Neural cell (in vitro differentiated cells): ENCODE measurements around the gene TM9SF2.

ENCODE experiments used
- CTCF ChIP-seq: fragments of 450-650 bp; IDR thresholded peaks from 2 replicates; pipeline ENCODE4 v1.5.1; 2014; ENCODE audit warnings: antibody characterized with exemption, mild to moderate bottlenecking, moderate library complexity; ENCODE audit not compliant: poor library complexity, severe bottlenecking
- EP300 ChIP-seq: fragments of 450-650 bp; conservative IDR thresholded peaks from 2 replicates; pipeline ENCODE4 v1.6.1; 2014; ENCODE audit warnings: antibody characterized with exemption, mild to moderate bottlenecking, moderate library complexity; ENCODE audit not compliant: poor library complexity, severe bottlenecking
- EZH2 ChIP-seq: fragments of 200-600, 300-800 bp; shearing (Covaris generic), sonication (generic); IDR thresholded peaks from 2 replicates; pipeline ENCODE4 v1.6.1; 2014; ENCODE audit warnings: antibody characterized with exemption, low read length, borderline replicate concordance, mild to moderate bottlenecking; ENCODE audit not compliant: insufficient read depth, poor library complexity, severe bottlenecking
- MXI1 ChIP-seq: fragments of 450-650 bp; conservative IDR thresholded peaks from 2 replicates; pipeline ENCODE4 v1.6.1; 2014; ENCODE audit warnings: antibody characterized with exemption, mild to moderate bottlenecking; ENCODE audit not compliant: poor library complexity, severe bottlenecking
- POLR2AphosphoS5 ChIP-seq: IDR thresholded peaks from 2 replicates; pipeline ENCODE4 v1.6.1; 2012
- RAD21 ChIP-seq: fragments of 450-650 bp; conservative IDR thresholded peaks from 2 replicates; pipeline ENCODE4 v1.6.1; 2014; ENCODE audit warnings: antibody characterized with exemption, mild to moderate bottlenecking, moderate library complexity
- SMC3 ChIP-seq: fragments of 450-650 bp; conservative IDR thresholded peaks from 2 replicates; pipeline ENCODE4 v1.6.1; 2014; ENCODE audit warnings: antibody characterized with exemption, mild to moderate bottlenecking, moderate library complexity; ENCODE audit not compliant: poor library complexity
- TAF1 ChIP-seq: IDR thresholded peaks from 2 replicates; pipeline ENCODE4 v1.6.1; 2012; ENCODE audit warnings: low read depth
- TF ChIP-seq, protein P1 (sequence below): IDR thresholded peaks from 2 replicates; pipeline ENCODE4 v1.6.1; 2012; ENCODE audit warnings: borderline replicate concordance

GRCh38 chr13:99563404-99563803, 62.1 kb downstream of the TM9SF2 start:
- TF ChIP-seq CTCF (no peak), RAD21 (no peak), EZH2 (no peak), SMC3 (no peak), POLR2AphosphoS5 (no peak), EP300 (no peak), MXI1 (no peak), TAF1 (no peak)
- TF ChIP-seq, protein P1, sequence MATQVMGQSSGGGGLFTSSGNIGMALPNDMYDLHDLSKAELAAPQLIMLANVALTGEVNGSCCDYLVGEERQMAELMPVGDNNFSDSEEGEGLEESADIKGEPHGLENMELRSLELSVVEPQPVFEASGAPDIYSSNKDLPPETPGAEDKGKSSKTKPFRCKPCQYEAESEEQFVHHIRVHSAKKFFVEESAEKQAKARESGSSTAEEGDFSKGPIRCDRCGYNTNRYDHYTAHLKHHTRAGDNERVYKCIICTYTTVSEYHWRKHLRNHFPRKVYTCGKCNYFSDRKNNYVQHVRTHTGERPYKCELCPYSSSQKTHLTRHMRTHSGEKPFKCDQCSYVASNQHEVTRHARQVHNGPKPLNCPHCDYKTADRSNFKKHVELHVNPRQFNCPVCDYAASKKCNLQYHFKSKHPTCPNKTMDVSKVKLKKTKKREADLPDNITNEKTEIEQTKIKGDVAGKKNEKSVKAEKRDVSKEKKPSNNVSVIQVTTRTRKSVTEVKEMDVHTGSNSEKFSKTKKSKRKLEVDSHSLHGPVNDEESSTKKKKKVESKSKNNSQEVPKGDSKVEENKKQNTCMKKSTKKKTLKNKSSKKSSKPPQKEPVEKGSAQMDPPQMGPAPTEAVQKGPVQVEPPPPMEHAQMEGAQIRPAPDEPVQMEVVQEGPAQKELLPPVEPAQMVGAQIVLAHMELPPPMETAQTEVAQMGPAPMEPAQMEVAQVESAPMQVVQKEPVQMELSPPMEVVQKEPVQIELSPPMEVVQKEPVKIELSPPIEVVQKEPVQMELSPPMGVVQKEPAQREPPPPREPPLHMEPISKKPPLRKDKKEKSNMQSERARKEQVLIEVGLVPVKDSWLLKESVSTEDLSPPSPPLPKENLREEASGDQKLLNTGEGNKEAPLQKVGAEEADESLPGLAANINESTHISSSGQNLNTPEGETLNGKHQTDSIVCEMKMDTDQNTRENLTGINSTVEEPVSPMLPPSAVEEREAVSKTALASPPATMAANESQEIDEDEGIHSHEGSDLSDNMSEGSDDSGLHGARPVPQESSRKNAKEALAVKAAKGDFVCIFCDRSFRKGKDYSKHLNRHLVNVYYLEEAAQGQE: no peak
